SHP77 (cell line): ENCODE measurements around the gene DCAF15.

Experiments
- DNase-seq, 2 experiments: peaks; one replicate each; lab custom pipeline; 2025; lab: John Stamatoyannopoulos, UW

DCAF15 gene

GRCh38 chr19:13930402-13930801, 21.9 kb upstream of the DCAF15 start:
- no peak for DNase-seq

GRCh38 chr19:13931391-13932148, 20.7 kb upstream of the DCAF15 start:
- DNase-seq, result no peak

- DNase-seq, result no peak
Measured at GRCh38 chr19:13932149-13932637, 20.1 kb upstream of the DCAF15 start.

GRCh38 chr19:13932911-13933393, 19.4 kb upstream of the DCAF15 start:
- peak; percentile 28 to 61 for DNase-seq

- DNase-seq, result no peak
Measured at GRCh38 chr19:13934785-13935109, 17.6 kb upstream of the DCAF15 start.

- DNase-seq, result no peak
Measured at GRCh38 chr19:13935765-13936510, 16.4 kb upstream of the DCAF15 start.

- no peak for DNase-seq
Measured at GRCh38 chr19:13937479-13938300, 14.6 kb upstream of the DCAF15 start.

GRCh38 chr19:13938301-13939064, 13.8 kb upstream of the DCAF15 start, which contains the start of gene PODNL1:
TSS of gene PODNL1 (minus strand) at chr19:13938417. CDS start at chr19:13938181, 236 bp downstream.
- no peak for DNase-seq

GRCh38 chr19:13942023-13942684, 10.2 kb upstream of the DCAF15 start:
- DNase-seq, result no peak

GRCh38 chr19:13946414-13946813, 5.9 kb upstream of the DCAF15 start:
- DNase-seq, result no peak

GRCh38 chr19:13951043-13951442, 1.3 kb upstream of the DCAF15 start:
- no peak for DNase-seq

- DNase-seq, result no peak
Measured at GRCh38 chr19:13951799-13952153, 533 bp upstream of the DCAF15 start.

- no peak for DNase-seq
Measured at GRCh38 chr19:13952931-13953531, 722 bp downstream of the DCAF15 start.

- no peak for DNase-seq
Measured at GRCh38 chr19:13954185-13954584, 1.9 kb downstream of the DCAF15 start.

- no peak for DNase-seq
Measured at GRCh38 chr19:13955662-13956364, 3.5 kb downstream of the DCAF15 start.

- DNase-seq, result no peak
Measured at GRCh38 chr19:13956365-13956744, 4.0 kb downstream of the DCAF15 start.

GRCh38 chr19:13957051-13957450, 4.7 kb downstream of the DCAF15 start:
- DNase-seq, result no peak

- DNase-seq, result no peak
Measured at GRCh38 chr19:13958043-13958442, 5.7 kb downstream of the DCAF15 start.

- DNase-seq, result no peak
Measured at GRCh38 chr19:13959141-13959961, 7.0 kb downstream of the DCAF15 start.
